Hematopoietic multipotent progenitor cell treated with erythropoietin and hydrocortisone succinate and interleukin-3 and kit ligand, for 17 days (in vitro differentiated cells): Measurements from ENCODE around the gene TMEM141.

Source experiments
- DNase-seq: peaks from one replicate; pipeline ENCODE4 v3.0.0-alpha.2; 2015; ENCODE audit warnings: low spot score

TMEM141 gene

DNA sequence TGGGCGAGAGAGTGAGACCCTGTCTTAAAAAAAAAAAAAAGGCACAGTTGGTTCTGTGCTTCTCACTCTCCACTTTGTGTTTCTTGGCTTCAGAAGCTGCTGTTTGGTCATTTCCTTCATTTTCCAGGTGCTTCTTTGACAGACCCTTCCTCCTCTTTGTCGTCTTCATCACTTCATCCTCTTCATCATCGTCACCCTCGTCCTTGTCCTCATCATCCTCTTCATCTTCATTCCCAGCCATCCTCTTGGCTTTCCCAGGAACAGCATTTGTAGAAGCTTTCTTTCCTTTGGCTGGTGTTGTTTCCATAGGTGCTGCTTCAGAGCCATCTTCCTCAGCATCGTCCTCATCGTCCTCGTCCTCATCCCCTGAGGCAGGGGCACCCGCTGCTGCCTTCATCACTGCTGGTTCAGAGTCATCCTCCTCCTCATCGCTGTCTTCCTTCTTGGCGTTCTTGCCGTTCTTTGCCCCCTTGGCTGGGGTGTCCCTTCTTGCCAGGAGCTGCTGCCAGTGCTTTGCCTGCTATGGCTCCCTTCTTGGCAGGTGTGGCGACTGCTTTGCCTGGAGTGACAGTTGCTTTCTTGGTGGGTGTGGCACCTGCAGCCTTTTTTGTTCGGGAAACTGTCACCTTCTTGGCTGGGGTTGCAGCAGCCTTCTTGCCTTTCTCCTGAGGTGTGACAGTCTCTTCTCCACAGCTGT, 23.7 kb downstream of the TMEM141 start:
- DNase-seq, result no peak

DNA sequence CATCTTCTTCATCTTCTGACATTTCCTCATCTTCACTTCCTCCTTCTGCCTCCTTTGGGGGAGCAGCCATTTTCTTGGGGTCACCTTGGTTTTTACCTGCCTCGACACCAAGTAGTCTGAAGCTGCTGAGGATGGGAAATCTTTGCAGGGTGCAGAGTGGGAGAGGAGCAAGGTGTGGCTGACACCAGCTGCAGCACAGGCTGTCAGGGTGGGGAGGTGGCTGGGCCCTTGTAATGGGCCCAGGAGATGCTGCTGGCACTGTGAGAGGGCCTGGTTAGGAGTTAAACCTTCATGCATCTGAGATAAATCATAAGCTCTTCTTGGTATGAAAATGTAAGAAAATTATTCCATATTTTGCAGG, 24.3 kb downstream of the TMEM141 start:
- DNase-seq, result no peak

DNA sequence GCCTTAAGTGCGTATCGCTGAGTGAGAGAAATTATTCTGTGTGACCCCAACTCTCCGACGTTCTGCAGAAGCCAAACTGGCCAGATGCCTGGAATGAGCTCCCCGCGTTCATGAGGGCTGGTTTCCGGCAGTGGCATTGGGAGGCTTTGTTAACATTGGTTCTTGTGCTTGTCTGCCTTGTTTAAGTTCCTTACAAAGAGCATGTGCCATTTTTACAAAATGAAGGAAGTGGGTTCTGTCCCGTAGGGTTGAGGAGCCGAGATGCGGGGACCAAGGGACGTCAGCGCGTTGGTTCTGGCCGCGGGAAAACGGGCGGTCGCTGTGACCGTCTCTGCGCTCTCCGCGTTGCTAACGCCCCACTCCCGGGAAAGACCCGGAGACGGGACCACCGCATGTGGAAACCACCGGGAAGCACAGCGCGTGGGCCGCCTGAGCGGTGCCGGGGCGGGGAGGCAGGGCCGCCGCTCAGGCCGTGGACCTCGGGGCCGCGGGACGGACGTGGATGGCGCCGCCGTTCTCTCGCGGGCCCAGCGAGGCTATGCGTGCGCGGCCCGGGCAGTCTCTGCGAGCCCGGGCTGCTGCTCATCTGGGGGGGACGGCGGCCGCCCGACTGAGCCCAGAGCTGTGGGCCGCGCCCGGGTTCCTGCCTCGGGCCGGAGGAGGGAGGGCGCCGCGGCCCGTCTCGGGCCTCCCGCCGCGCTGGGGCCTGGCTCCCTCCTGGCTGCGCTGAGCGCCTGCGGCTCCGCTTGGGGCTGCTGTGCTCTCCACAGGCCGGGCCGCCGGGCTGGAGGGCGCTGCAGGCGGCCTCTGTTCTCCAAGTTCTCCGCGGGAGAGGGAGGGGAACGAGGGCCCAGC, 30.1 kb downstream of the TMEM141 start:
- DNase-seq, result no peak

DNA sequence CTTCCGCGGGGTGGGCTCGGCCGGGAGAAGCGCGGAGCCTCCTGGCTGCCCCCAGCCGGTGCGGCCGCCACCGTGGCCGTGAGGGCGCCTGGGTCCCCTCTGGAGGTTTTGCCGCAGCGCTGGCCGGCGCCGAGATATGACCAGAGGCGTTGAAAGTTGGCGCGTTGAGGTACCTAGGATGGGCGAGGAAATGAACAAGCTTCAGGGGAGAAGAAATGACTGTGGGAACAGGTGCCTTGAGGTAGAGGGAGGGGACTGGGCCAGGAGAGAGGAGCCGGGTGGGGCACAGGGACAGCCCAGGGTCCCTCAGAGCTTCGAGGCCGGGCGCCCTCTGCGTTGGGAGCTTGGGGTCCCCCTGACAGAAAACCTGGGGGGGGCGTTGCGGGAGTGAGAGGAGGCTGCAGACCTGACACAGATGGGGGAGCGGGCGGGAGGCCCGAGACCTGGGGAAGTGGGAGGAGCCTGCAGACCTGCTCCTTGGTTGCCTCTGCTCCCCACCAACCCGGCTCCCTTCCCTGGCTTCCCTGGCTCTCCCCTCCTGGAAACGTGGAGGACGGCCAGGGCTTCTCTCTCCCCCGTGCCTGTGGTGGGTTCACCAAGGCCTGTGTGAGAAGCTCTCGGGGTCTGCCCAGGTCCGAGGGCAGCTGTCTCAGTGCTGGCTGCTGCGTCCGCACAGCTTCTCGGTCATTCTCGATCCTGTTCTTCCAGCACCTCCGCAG, 30.8 kb downstream of the TMEM141 start:
- DNase-seq, result no peak

DNA sequence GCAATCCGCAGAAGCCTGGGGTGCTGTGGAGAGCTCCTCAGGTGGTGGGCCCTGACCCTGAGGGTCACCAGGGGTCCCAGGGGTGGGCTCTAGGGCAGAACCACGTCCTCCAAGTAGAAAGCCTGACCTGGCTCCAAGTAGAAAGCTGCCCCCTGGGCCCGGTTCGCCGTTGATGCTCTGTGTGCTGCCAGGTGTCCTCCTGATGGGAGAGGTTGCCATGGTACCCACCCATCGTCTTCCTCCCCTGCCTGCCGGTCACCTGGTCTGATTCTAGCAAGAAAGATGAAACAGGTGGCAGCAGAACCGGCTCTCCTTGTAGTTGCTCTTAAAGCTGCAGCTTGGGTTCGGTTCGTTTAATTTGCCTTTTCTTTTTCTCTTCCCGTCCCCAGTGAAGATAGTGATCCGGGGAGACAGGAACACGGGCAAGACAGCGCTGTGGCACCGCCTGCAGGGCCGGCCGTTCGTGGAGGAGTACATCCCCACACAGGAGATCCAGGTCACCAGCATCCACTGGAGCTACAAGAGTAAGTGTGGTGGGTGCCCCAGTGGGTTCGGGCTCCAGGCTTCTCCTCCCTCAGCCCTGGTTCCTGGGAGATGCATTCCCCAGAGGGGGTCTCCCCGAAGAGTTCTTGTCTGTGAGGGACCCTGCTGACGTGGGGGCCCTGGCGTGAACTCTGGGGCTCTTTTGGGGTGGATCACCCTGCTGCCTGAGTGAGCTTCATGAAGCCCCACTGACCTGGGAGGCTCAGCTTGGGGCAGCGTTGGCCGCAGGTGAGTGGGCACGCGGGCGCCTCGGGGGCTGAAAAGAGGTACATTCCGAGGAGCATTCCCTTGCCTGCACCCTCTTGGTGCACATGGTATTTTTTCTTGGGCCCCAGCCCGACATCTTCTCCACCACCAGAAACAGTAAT, 32.2 kb downstream of the TMEM141 start:
- DNase-seq, result no peak

DNA sequence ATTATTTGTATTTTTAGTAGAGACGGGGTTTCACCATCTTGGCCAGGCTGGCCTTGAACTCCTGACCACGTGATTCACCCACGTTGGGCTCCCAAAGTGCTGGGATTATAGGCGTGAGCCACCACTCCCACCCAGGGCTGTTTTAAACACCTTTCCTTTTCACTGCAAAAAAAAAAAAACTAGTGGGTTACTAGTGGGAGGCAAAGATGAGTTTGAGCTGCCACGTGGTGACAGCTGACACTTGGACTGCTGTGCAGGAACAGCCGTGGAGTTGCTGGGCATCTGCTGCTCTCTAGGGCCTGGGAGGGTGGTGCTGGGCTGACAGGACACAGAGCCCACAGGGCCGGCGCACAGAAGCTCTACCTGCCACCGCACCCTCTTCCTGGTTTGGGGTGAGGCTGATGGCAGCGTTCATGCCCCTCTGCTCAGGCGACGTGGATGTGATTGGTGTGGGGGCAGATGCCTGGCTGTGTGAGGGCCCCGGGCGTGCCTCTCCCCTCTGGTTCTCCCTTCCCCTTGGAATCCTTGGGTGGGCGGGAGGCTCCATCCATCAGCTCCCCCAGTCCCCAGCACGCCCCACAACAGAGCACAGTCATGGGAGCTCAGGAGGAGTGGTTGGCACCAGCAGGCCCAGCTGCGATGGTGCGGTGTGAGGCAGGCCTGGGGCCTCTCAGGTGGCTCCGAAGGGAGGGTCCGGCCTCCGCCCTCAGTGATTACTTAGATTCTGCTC, 33.5 kb downstream of the TMEM141 start:
- no peak for DNase-seq

DNA sequence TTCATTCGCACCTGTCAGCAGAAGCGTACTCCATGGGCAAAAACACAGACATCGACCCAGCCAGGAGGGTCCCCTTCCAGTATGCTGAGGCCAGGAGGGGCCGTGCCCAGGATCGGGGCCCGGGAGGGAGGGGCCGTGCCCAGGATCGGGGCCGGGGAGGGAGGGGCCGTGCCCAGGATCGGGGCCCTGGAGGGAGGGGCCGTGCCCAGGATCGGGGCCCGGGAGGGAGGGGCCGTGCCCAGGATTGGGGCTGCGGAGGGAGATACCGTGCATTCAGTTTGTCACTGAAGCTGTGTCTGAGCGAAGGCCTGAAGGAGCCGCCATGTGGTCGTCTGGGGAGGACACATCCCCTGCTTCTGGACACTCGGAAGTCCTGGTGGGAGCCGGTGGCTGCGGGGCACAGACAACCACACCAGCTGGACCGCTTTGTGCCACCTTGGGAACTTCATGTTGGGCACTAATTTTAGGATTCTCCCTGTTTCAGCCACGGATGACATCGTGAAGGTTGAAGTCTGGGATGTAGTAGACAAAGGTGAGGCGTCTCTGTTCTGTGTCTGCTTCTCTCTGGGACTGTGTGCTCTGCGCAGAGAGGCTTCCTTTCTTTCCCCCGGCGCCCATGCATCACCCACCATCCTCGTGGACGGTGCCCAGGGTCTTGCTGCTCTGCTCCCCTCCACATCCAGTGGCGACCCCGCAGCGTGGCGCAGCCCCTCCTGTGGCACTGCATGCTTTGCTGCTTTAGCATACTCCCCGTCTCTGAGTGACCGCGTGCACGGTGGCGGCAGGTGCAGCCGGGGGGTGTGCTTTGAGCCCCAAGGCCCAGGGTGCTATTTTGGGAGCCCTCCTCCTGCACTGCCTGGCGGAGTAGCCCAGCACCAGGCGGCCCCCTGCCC, 34.4 kb downstream of the TMEM141 start:
- DNase-seq, result no peak

DNA sequence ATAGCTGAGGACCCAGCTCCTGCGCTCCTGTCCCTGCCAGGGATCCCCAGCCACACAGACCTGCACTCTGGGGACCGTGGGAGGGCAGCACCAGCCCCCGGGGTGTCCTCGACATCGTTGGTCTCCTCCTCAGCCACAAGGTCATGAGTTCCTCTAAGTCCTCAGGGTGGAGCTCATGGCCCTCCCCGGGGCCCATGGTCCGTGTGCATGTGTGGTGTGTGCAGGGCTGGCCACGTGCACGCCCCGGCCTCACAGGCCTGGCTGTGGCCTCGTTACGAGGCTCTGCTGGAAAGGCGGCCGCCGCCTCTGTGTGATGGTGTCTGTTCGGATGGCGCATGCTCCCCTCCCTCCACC, 35.0 kb downstream of the TMEM141 start:
- DNase-seq, result no peak

DNA sequence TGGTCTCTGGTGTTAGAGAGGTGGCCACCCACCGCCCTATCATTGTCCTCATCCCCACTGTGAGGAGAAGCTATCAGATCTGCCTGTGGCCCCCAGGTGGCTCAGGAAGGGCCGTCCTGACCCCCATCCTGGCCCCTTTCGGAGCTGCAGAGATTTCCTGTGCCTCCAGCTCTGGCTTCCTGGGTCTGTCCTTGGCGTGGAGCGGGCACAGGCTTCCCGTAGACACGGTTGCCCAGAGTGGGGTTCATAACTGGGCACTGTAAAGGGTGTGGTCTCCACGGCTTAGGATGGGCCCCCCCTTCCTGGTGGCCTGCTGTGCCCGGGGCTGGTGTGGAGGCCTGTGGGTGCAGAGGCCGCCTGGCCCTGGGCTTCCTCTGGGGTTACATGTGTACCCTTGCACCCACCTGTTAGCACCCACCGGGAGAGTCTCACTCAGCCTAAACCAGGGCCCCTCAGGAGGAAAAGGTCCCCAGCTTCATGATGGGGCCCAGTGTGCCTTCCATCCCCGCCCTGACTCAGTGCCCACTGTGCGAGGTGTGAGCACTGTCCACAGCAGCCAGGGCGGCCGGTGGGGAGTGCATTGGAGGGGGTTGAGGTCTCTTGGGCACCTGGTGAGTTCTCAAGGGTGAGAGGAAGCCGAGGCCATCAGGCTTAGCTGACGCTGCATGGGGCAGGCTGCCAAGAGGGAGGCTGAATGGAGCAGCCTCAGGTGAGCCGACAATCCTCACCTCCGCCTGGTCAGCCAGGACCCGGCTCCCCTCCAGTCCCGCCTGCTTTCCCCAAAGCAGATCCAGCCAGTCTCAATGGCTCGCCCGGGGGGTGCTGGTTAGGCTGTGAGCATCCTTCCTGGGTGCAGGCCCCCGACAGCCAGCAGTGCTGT, 35.8 kb downstream of the TMEM141 start:
- no peak for DNase-seq

DNA sequence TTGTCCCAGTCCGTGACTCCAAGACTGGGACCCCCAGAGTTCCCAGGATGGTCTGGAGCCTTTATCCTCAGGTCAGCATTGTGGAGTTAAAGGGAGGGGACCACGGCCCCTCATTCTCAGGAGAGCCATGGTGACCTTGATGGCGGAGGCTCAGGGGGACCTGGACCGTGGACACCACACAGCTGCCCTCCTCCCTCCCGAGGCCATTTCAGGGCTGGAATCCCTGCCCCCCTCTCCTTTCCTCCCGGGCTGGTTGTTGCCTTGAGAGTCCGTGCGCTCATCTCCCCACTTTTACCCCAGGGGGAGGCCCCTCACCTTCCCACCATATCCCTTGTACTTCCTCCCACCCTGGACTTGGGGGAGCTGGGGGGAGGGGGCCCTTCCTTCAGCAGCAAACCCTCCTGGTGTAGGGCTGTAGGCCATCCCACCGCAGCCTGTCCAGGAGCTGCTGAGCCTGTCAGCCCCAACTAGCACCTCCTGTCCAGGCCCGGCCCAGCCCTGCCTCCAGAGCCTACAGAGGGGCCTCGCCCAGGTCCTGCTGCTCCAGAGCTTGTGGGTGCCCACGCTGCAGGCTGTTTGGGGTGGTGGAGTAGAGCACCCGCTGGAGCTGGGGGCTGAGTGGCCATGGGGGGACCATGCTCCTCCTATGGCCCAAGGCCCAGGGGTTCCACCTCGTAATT, 36.8 kb downstream of the TMEM141 start:
- no peak for DNase-seq

DNA sequence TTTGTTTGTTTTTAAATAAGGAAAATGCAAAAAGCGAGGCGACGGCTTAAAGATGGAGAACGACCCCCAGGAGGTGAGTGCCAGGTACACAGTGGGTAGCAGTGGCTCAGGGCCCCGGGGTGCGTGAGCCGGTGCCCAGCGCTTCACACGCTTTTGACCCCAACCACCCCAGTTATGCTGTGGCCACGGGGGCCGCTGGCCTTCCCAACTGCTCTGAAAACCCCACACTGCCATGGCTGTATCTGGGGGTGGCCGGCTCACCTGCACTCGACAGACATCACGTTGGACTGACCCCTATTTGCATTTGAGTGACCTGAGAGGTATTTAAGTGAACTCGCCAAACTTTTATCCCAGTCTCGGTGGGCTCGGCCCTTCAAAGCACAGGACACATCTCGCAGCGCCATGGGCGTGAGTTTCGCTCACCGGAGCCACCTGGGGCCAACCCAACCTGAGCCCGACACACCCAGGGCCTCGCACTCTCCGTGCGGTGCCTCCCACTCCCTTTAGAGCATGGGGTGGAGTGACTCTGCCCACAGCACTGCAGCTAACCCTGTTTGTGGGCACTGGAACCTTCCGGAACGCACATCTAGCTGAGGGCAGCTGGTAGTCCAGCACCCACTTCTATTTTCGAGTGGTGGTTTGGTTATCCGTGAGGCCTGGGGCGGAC, 37.5 kb downstream of the TMEM141 start:
- DNase-seq, result no peak

DNA sequence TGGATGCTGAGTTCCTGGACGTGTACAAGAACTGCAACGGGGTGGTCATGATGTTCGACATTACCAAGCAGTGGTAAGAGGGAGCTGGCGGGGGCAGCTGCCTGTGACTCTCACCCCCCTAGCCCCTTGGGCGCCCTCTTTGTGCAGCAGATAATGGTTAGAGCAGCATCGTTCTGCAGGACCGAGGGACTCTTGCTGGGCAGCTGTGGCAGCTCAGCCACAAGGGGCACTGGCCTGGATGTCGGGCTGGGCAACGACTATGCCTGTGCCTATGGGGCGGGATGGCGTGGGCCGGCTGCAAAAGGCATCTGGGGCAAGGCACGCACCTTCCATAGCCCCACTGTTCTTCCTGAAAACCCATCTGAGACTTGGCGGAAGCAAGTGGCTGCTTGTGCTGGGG, 38.3 kb downstream of the TMEM141 start:
- no peak for DNase-seq

DNA sequence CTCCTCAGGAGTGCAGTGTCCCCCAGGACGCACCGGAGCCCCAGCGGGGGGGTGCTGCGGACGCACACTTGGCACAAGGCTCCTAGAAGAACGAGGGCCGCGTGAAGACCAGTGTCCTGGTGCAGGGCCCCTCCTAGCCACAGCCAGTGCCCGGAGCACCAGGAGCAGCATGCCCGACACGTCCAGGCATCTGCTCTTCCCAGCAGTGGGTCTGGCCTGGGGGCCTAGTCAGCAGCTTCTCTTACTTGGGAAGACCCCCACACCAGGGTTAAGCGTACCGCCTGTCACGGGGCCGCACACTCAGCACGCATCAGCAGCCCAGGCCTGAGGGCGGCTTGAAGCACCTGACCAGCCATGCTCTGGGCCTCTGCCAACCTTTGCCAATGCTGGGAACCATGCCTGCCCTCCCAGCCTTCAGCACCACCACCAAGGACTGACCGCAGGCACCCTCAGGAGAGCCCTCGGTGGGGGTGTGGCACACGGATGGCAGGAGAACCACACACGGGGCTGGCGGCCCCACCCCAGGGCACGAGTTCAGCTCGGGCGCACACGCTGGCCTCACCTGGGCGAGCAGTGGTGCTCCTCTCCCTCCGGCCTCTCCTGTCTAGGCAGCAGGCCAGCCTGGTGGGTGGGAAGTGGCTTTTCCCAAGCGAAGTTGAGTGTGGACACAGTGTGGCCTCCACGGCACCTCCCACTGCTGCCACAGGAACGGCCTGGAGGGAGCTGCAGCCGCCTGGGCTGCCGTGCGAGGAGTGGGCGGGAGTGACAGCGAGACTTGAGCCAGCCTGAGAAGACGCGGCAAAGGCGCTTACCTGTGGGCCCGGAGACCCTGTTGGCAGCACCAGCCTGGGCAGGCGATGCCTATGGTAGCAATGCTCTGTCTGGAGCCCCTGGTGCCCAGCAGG, 39.1 kb downstream of the TMEM141 start:
- DNase-seq, result no peak

DNA sequence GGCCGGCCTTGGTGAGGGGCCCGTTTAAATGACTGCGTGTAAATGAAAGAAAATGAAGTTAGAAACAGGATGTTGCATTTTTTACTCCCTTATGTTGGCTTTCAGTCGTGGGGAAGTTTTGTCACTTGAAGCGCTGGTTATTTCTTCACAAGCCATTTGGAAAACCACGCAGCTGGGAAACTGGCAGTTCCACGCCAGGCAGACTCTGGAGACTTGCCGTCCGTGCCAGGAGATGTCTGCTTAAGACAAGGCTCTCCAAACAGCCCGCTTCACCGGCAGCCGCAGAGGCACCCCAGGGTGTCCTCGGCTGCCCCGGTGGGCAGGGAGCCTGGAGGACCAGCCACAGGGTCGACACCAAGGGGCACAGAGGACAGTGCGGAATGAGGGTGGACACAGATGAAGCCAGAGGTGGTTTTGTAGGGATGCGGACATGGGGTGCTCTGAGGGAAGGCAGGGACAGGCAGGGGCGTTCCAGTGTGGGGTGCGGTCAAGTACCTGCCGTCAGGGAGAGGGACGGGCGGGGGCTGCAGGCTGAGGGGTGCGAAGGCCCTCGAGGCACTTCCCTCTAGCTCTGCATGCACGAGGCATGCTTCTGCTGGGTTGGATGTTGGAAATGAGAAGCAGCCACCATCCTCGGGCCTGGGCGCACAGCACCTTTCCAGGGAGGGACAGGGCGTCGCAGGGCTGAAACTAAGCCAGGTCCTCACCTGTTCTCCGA, 40.0 kb downstream of the TMEM141 start:
- DNase-seq, result no peak

DNA sequence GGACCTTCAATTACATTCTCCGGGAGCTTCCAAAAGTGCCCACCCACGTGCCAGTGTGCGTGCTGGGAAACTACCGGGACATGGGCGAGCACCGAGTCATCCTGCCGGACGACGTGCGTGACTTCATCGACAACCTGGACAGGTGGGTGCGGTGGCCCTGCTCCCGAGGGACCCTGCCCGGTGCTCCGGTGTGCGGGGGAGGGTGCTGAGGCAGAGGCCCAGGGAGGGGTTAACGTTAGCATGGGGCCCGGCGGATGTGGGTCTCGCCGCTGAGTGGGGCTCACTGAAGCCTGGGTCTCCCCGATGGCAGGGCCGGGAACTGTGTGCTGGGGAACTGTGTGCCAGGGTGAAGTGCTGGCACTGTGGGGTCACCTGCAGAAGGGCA, 40.6 kb downstream of the TMEM141 start:
- no peak for DNase-seq

DNA sequence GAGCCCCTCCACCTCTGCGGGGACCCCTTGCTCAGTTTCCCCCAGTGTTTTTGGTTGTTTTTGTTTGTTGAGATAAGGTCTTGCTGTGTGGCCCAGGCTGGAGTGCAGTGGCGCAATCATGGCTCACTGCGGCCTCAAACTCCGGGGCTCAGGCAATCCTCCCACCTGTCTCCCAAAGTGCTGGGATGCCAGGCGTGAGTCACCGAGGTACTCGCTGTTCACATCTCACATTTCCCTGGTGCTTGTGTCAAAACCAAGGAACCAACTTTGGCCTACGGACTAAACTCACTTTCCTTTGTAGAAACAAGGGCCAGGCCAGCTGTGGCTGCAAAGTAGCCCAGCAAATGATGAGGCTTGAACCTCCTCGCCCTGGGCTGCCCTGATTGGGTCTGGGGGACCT, 41.4 kb downstream of the TMEM141 start:
- no peak for DNase-seq
